ENCODE measurements around the gene RARRES1. TPM values are rescaled to one million over a fixed set of nuclear protein-coding genes. Genes with fewer than 3 reads are reported as not detected.
A peak's percentile ranks its signal among the peaks of the same experiment; 100 is the strongest.

RARRES1 gene
- polyA plus RNA-seq, 1 experiment: 2.0 TPM

GRCh38 chr3:158711886-158712285 lies 20.4 kb downstream of the RARRES1 start:
- Histone ChIP-seq H3K4me3 (ENCODE audit: low read depth, low read length) (no peak overlapping the region), H3K27me3 (ENCODE audit: control insufficient read depth, insufficient read depth, low read length) (no peaks in the 10 kb centered on the region), H3K36me3 (ENCODE audit: control insufficient read depth, insufficient read depth, low read length) (no peaks in the 10 kb centered on the region)
- DNase-seq (ENCODE audit: low read depth): peak; percentile 79
- CTCF ChIA-PET: interaction anchor here (0.6 to 2.0 kb wide), 4 partner anchors 52 to 83 kb away, joined by 3 to 4 read pairs (median 4); no protein-coding TSS in a partner anchor
- POLR2A ChIA-PET: no interaction called here
- TF ChIP-seq CTCF (IDR thresholded peaks at IDR 0.05; ENCODE audit: insufficient read depth, low read depth, low read length): no peak

DNA sequence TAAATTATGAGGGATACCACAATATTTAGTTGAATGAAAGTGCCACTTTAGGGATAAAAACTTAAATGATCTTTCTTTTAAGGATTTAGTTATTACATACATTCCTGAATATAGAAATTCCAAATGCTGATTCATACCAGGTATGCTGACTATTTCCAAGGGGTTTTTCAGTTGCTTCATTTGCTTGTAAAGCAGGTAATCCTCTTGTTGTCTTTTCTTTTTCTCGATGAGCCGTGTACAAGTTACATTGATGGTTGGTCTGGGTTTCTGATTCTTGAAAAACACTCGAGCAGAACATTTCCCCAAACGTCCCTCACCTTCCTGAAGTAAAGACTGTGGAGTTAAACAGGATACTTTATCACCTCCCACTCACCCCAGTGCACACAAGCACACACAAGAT lies 21.7 kb downstream of the RARRES1 start:
- Histone ChIP-seq H3K36me3 (ENCODE audit: control insufficient read depth, insufficient read depth, low read length) (no peaks in the 10 kb centered on the region), H3K4me3 (ENCODE audit: low read depth, low read length) (no peak overlapping the region), H3K27me3 (ENCODE audit: control insufficient read depth, insufficient read depth, low read length) (no peaks in the 10 kb centered on the region)
- no peak for DNase-seq (ENCODE audit: low read depth)
- TF ChIP-seq CTCF (IDR thresholded peaks at IDR 0.05; ENCODE audit: insufficient read depth, low read depth, low read length): no peak
- ChIA-PET CTCF (interaction anchor here (1.1 to 2.1 kb wide), 4 partner anchors 10 to 85 kb away, joined by 3 to 7 read pairs (median 3); no protein-coding TSS in a partner anchor), POLR2A (no interaction called here)

- peak; percentile 98 for DNase-seq (ENCODE audit: low read depth)
- ChIA-PET CTCF (interaction anchor here (1.2 to 2.1 kb wide), 2 partner anchors 9 to 80 kb away, joined by 3 to 7 read pairs; no protein-coding TSS in a partner anchor), POLR2A (interaction anchor here (0.7 to 1.0 kb wide), 2 partner anchors 16 to 92 kb away, joined by 3 to 5 read pairs; partner anchors contain the start of gene MFSD1)
- no peaks in the 10 kb centered on the region for H3K27me3 ChIP-seq (ENCODE audit: control insufficient read depth, insufficient read depth, low read length)
- no peaks in the 10 kb centered on the region for H3K36me3 ChIP-seq (ENCODE audit: control insufficient read depth, insufficient read depth, low read length)
- H3K4me3 ChIP-seq (ENCODE audit: low read depth, low read length): no peak overlapping the region
- TF ChIP-seq CTCF (IDR thresholded peaks at IDR 0.05; ENCODE audit: insufficient read depth, low read depth, low read length): no peak
These were observed 22.6 kb downstream of the RARRES1 start for GRCh38 chr3:158709666-158710083.

- DNase-seq (ENCODE audit: low read depth): no peak
- no peak overlapping the region for H3K4me3 ChIP-seq (ENCODE audit: low read depth, low read length)
- no peaks in the 10 kb centered on the region for H3K27me3 ChIP-seq (ENCODE audit: control insufficient read depth, insufficient read depth, low read length)
- no peak for TF ChIP-seq CTCF (IDR thresholded peaks at IDR 0.05; ENCODE audit: insufficient read depth, low read depth, low read length)
- CTCF ChIA-PET: interaction anchor here (0.9 to 2.2 kb wide), 3 partner anchors 23 to 88 kb away, joined by 4 to 13 read pairs (median 5); no protein-coding TSS in a partner anchor
- no peaks in the 10 kb centered on the region for H3K36me3 ChIP-seq (ENCODE audit: control insufficient read depth, insufficient read depth, low read length)
- POLR2A ChIA-PET: no interaction called here
These were observed 28.7 kb downstream of the RARRES1 start for GRCh38 chr3:158703566-158703965.

DNA sequence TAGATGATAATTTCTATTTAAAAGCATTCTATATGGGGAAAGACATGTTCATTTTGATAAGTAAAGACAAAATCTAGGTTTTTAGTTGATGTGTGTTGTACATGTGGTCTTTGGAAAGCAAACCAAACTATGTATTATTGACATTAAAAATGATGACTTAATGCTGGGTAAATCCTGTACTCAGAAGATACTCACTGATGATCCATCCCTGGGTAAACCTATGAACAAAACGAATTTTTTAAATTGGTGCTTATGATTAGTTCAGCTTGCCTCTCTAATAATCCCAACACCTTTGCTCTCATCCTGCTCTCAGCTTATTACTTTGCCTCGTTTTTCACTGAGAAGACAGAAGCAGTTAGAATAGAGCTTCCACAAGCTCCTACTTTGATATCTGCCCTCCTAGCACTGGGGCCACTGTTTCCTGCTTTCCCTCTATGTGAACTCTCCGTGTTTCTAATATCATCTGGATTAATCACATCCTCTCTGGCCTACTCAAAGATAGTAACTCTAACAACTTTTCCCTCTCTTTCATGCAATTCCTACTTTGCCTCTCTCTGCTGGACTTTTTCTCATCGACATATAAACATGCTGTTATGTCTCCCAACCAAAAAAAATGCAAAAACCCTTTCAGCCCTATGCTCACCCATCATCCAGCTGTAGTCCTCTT lies 29.3 kb downstream of the RARRES1 start:
- POLR2A ChIA-PET: interaction anchor here (0.6 kb wide), 1 partner anchor 1333 kb away, joined by 3 read pairs; no protein-coding TSS in a partner anchor
- Histone ChIP-seq H3K27me3 (ENCODE audit: control insufficient read depth, insufficient read depth, low read length) (no peaks in the 10 kb centered on the region), H3K36me3 (ENCODE audit: control insufficient read depth, insufficient read depth, low read length) (no peaks in the 10 kb centered on the region), H3K4me3 (ENCODE audit: low read depth, low read length) (no peak overlapping the region)
- CTCF ChIA-PET: interaction anchor here (0.9 to 2.2 kb wide), 3 partner anchors 24 to 88 kb away, joined by 4 to 13 read pairs (median 5); no protein-coding TSS in a partner anchor
- DNase-seq (ENCODE audit: low read depth): peak; percentile 63
- no peak for TF ChIP-seq CTCF (IDR thresholded peaks at IDR 0.05; ENCODE audit: insufficient read depth, low read depth, low read length)
